GM18861 (cell line): ENCODE measurements around the gene ROR2.
"Not testable (repeated sequence)": the region's sequence is repeated elsewhere in the genome, so short reads cannot be mapped to it uniquely, and the experiment has no call there.

Source experiments
- ATAC-seq: cut with Tn5 transposase; IDR thresholded peaks from one replicate; pipeline ENCODE4 v1.9.1; 2021; ENCODE audit not compliant: unreplicated experiment

ROR2 gene

DNA sequence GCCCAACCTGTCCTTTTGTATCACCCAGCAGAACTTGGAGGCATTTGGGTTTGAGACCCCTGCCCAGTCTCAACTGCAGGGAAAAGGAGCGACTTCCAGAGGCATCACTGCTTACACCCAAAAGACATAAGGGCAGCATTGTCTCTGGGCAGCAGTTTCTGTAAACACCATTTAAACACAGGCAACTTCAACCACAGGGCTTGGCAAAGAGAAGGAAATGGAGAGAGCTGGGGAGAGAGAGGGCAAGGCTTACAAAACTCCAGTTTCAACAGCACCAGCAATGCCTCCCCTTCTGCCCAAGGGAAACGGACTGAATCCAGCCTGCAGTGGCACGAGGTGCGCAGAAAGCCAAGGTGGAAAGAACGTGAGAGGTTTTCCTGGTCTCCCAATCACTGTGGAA lies 147.6 kb downstream of the ROR2 start:
- ATAC-seq, result no peak

DNA sequence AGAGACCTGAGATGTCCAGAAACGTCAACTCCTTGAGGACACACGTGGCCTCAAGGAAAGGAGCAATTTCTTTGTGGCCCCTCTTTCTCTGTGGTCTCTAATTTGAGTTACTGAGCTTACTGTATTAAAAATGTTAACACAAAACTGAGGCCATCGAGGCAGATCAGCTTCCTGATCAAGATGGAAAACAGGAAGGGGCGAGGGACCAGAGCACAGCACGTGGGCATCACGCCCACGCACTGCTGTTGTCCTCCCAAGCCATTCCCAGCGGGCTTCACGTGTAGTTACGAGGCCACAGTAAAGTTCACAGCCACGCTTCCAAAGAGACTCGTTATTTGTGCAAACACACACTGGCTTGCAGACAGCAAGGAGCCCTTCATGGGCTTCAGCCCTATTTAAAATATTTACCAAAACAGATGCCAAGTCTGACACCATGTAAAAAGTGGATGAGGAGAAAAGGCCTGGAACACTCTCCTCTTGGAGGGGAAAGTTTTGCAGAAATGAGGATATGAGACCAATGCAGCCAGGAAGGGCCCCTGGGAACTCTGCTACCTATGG lies 149.5 kb downstream of the ROR2 start:
- no peak for ATAC-seq

DNA sequence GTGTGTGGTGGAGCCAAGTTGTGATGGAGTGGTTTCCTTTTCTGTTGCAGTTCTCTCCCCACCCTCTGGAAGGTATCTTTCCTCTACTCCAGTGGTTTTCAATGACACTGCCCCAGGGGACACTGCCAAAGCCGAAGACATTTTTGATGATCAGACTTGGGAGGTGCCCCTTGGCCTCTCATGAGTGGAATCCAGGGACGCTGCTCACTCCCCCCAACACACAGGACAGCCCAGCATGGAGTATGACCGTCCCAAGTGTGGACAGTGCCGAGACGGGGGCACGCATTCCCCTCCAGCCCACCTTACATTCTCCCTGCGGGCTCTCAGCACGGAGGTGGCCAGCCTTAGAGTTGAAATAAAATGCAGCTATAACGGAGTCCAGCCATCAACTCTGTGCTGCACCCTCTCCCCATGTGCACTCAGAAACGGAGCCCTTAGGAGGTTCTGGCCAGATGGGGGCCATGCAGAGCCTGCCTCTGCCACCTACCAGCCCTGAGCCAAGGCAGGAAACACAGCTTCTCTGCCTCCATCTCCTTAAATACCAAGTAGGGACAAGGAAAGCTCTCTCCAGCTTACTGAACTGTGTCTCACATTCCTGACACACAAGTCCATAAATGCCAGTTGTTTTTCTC lies 150.8 kb downstream of the ROR2 start:
- ATAC-seq, result no peak

DNA sequence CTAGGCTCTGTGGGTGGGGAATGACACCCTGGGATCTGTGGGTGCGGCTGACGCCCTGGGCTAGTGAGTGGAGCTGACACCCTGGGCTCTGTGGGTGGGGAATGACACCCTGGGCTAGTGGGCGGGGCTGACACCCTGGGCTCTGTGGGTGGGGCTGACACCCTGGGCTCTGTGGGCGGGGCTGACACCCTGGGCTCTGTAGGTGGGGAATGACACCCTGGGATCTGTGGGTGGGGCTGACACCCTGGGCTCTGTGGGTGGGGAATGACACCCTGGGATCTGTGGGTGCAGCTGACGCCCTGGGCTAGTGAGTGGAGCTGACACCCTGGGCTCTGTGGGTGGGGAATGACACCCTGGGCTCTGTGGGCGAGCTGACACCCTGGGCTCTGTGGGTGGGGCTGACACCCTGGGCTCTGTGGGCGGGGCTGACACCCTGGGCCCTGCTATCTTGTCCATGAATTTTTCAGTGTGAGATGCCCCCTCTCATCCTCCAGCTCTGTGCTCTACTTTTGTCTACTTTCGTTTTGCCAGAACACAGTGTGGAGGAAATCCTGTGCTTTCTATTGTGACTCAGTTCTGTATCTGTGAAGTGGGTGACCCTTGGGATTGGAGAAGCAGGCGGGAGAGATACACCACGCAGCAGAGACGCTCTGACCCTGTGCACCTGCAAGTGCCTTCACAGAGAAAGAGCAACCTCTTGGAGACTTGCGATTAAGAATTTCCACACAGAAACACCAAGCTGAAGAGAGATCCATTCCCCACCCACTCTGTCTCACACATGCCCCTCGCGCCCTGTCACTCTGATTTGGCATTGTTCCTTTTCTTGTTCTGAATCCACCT lies 151.5 kb downstream of the ROR2 start:
- ATAC-seq, result not testable (repeated sequence)

DNA sequence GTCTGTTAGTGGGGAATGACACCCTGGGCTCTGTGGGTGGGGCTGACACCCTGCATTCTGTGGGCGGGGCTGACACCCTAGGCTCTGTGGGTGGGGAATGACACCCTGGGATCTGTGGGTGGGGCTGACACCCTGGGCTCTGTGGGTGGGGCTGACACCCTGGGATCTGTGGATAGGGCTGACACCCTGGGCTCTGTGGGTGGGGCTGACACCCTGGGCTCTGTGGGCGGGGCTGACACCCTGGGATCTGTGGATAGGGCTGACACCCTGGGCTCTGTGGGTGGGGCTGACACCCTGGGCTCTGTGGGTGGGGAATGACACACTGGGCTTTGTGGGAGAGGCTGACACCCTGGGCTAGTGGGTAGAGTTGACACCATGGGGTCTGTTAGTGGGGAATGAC lies 152.5 kb downstream of the ROR2 start:
- ATAC-seq, result not testable (repeated sequence)

DNA sequence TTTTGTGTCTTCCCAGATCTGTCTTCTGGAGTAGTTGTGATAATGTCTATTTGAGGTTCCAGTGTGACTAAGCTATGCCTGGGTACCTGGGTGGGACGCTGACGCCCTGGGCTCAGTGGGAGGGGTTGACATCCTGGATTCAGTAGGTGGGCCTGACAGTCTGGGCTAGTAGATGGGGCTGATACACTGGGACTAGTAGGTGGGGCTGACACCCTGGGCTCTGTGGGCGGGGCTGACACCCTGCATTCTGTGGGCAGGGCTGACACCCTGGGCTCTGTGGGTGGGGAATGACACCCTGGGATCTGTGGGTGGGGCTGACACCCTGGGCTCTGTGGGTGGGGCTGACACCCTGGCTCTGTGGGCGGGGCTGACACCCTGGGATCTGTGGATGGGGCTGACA lies 153.5 kb downstream of the ROR2 start:
- ATAC-seq, result not testable (repeated sequence)

DNA sequence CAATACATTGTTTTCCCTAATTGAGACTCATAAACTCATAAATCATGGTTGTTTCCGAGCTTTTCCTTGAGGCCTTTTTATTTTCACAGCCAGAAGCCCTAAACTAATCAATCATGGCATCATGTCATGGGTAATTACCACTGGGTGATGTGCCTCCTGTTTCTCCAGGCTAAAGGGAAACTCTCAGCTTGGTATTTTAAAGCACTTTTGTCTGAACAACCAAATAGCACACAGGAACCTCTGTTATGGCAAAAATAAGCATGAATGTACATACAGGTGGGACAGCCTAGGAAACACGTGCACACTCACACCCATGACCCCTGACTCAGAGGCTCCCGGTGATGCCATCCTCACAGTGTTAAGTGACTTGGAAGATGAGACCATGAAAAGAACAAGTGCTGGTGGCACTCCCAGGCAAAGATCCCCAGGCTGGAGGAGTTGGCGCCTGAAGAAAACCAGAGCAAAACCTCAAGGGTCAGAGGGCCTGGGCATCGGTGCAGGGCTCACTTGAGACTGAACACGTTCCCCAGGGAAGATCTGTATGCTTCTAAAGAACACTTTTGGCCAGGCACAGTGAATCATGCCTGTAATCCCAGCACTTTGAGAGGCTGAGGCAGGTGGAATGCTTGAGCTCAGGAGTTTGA lies 154.3 kb downstream of the ROR2 start:
- ATAC-seq, result no peak

DNA sequence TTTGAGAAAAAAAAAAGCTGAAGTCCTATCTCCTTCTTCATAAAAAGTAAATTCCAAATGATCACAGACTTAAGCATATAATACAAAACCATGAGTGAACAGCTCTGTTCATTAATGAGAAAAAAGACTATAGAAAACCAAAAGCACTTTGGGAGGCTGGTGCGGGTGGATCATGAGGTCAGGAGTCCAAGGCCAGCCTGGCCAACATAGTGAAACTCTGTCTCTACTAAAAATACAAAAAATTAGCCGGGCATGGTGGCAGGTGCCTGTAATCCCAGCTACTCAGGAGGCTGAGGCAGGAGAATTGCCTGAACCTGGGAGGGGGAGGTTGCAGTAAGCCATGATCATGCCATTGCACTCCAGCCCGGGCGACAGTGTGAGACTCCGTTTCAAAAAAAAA lies 156.7 kb downstream of the ROR2 start:
- not testable (repeated sequence) for ATAC-seq

DNA sequence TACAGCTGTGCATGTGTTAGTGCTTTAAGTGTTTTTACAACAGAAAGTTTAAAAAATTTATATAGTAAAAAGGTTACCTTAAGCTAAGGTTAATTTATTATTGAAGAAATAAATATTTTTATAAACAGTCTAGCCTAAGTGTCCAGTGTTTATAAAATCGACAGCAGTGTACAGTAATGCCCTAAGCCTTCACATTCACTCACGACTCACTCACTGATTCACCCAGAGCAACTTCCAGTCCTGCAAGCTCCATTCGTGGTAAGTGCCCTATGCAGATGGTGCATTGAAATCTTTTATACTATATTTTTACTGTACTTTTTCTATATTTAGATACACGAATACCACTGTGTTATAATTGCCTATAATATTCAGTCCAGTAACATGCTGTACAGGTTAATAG lies 159.1 kb downstream of the ROR2 start:
- ATAC-seq, result no peak

DNA sequence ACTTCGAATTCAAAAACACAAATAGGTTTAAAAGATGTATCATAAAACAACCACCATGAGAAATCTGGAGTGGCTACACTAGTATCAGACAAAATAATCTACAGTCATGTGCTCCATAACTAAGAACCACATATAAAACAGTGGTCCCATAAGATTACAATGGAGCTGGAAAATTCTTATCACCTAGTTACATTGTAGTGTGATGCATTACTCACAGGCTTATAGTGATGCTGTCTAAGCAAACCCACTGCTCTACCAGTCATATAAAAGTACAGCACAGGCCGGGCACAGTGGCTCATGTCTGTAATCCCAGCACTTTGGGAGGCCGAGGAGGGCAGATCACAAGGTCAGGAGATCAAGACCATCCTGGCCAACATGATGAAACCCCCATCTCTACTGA lies 160.1 kb downstream of the ROR2 start:
- no peak for ATAC-seq

DNA sequence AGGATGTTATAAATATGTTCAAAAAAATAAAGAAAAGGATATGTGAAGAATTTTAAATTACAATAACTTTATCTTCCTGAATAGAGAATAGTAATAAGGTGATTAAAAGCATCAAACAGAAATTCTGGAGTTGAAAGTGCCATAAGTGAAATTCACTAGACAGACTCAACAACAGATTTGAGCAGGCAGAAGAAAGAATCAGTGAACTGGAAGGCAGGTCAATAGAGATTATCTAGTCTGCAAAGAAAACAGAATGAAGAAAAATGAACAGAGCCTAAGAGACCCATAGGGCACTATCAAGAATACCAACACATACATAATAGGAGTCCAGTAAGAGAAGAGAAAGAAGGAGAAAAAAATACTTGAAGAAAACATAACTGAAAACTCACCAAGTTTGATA lies 162.1 kb downstream of the ROR2 start:
- ATAC-seq, result no peak

DNA sequence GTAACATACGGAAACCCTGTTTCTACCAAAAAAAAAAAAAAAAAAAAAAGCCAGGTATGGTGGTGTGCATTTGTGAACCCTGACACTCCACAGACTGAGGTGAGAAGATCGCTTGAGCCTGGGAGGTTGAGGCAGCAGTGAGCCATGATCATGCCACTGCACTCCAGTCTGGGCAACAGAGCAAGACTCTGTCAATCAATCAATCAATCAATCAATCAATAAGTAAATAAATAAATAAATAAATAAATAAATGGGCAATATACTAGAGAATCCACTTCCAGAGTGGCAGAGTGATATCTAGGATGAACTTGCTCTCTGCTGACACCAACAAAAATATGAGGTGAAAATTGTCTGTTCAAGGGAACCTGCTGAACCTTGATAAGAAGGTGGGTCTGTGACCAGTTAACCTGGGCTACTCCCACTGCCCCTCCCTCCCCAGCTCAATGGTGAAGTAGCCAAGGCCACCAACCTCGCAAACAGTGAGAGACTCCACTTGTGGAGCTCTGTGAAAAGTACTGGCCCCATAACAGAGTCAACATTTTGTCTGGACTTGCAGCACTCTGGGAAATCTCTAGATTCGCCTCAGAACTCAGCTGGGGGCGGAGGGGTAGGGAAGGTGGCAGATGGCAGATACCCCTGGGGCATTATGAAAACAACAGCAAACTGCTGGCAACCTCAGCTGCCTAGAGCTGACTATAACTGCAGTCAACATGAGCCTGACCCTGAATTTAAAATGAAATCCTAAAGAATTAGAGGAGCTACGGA lies 163.7 kb downstream of the ROR2 start:
- no peak for ATAC-seq

DNA sequence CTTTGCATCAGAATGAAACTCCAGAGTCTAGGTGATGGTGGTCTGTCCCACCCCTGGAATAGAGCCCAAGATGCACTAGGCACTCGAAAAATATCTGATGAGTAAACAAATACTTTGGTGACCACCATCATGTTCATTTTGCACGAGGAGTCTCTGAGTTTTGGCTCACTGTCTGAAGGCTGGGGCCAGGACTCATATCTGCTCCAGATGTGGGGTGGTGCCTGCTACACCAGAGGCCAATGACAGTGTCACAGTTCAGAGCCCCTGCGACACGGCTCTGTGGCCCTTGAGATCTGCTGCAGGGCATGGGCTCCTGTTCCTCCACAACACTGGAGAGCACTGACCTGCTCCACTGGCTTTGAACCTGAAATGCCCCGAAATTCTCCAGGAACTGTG lies 164.6 kb downstream of the ROR2 start:
- ATAC-seq, result no peak

DNA sequence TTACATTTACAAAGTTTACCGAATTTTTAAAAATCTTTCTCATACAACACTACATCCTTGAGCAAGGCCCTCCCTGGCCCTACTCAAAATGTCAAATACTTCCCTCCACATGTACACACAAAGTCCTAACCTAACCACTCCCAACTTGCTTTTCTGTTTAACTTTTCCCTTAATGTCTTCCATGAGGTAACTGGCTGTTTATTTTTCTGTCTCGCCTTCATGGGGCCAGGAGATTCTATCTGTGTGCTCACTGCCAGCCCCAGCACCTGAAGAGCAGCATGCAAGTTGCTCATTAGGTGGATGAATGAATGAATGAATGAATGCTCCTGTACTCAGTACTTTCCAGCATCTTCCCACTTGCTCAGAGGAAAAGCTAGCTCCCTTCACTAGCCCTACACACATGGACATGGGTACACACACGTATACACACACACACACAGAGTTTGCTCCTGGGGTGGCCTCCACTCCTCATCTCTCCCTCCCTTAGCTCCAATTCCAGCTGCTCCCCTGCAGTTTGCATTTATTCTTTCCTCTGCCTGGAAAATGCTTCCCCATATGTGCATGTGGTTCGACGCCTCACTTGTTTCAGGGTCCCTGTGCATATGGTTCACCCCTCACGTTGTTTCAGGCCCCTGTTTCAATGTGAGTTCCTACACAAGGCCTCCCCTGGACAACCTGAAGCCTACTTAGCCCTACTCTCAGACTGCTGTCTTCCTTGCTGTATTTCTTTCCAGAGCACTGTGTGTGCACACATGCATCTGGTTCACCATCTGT lies 165.2 kb downstream of the ROR2 start:
- ATAC-seq, result no peak

DNA sequence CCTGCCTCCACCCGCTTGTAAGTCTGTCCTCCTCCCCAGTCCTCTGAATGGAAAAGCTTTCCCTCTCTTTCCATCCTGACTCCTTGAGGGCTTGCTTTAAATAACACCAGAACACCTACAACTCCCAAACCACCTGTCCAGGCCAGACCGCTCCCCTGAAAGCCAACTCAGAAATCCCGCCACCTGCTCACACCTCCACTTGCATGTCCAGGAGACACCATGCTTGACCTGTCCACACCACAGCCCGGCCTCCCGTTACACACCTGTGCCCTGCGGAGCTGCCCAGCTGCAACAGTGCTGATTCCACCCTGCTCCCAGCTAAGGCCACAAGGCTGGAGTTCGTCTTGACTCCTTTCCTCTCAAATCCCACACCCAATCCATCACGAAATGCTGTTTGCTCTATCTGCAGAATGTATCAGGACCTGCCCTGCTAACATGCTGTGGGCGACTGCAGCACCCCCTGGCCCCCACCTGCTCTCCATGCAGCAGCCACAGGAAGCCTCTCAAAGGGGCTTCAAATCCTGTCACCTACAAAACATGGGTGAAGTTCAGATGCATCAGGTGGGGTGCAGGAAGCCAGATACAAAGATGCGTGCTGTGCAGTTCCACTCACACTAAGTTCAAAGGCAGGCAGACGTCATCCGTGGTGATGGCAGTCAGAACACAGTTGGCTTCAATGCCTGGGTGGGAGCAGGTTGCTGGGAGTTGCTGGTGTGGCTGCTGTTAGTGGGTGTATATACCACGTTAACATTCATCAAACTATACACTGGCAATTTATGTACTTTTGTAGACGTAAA lies 166.0 kb downstream of the ROR2 start:
- ATAC-seq, result no peak

DNA sequence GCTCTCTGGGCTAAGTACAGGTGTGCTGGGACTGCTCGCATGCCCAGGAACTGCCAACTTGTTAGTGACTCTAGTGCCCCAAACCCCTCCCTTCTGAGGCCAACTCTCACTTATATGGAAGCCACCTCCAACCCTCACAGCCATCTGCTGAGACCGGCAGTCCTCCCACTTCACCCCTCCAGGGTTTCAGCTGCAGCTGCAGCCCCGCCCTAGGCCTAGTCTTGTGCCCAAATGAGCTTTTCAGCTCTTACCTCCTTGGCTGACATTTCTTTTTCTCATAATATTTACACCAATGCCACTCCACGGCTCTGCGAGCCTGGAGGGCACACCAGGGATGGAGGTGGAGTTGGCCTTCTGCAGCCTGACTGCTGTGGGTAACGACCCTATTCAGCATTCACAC lies 166.6 kb downstream of the ROR2 start:
- no peak for ATAC-seq

DNA sequence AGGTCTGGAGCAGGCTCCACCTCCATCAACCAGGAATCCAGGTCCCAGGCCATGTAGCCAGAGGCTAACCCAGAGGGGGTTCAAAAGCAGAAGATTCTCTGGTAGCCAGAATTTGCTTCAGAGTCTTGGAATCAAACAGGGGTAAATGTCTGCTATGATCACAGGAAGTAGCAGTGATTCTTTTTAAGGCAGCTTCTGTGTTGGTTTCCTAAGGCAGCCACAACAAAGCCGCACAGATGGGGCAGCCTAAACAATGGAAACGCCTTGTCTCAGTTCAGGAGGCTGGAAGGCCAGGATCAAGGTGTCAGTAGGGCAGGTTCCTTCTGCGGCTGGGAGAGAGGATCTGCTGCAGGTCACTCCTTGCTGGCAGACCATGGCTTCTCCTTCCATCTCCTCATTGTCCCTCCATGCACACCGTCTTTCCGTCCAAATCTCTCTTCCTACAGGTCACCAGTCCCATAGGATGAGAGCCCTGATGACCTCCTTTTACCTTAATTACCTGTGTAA lies 167.3 kb downstream of the ROR2 start:
- no peak for ATAC-seq

DNA sequence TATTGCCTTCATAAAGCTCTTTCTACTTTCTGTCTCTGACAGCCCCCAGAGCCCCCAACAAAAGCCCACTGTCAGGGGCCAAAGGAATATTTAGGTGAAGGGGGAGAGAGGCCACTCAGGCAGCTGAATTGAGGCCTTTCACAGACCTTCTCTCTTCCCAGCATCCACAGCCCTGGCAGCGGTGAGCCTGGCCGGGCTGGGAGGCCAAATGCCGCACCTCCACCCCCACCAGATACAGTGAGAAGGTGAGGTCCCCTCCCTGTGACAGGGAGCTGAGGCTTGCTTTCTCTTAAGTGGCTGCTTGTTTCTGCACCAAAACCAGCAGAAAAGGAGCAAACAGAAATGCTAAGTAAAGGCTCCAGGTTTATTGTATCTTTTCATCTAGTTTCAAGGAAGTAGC lies 168.1 kb downstream of the ROR2 start:
- no peak for ATAC-seq

DNA sequence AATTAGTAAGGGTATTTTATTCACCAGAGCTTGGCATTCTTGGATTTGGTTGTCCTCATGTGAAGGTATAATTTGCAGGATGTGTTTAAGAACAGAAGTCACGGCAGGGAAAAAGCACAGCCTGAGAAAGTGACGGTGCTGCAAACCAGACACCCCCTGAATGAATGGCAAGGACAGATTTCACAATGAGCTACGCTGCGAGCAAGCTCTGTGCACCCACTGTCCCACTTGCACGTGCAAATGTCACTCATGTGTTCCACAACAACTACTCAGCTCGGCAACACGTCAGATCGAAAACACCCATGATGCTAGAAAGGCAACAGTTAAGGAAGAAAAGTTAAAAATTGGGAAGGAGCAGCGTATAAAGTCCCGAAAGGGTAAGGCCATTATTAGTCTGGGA lies 168.9 kb downstream of the ROR2 start:
- ATAC-seq, result no peak
